PC-3 (cell line): ENCODE data around the gene POU4F3. TPM values are rescaled to one million over a fixed set of nuclear protein-coding genes. Genes with fewer than 3 reads are reported as not detected.

Experiments
- ATAC-seq: fragments of 200-7000 bp; cut with Tn5 transposase; 2 replicates; pipeline ENCODE4 v1.9.1; 2020; ENCODE audit warnings: mild to moderate bottlenecking, moderate library complexity
- BruUV-seq: library from RNA; stranded (reverse); fragments of 400-500 nt; replicated peaks from 2 replicates; lab custom pipeline; 2021; lab: Mats Ljungman, UMichigan
- CTCF ChIA-PET: fragments of 300-600 bp; sonication (Branson Sonifier 250); formaldehyde crosslinking; loops from one replicate; lab custom pipeline; 2022; ENCODE audit warnings: antibody characterized with exemption; lab: Charles Lee
- POLR2A ChIA-PET: fragments of 300-600 bp; sonication (Branson Sonifier 250); formaldehyde crosslinking; loops from one replicate; lab custom pipeline; 2022; ENCODE audit warnings: antibody characterized with exemption; ENCODE audit not compliant: unreplicated experiment; lab: Charles Lee
- DNase-seq: peaks from one replicate; pipeline ENCODE4 v3.0.0-alpha.2; 2015
- H2AFZ ChIP-seq: fragments of 300-600 bp; sonication (generic); 2 replicates; pipeline ENCODE4 v1.6.0; 2016; ENCODE audit warnings: antibody characterized with exemption, low read length
- H3F3A ChIP-seq: fragments of 300-600 bp; sonication (generic); one replicate; pipeline ENCODE4 v1.6.0; 2017; ENCODE audit warnings: antibody characterized with exemption, low read length, control low read depth, mild to moderate bottlenecking; ENCODE audit not compliant: unreplicated experiment
- H3K27ac ChIP-seq: fragments of 300-600 bp; sonication (generic); 2 replicates; pipeline ENCODE4 v1.5.1; 2016; ENCODE audit warnings: mild to moderate bottlenecking, low read length
- H3K27me3 ChIP-seq: fragments of 300-600 bp; sonication (generic); 2 replicates; pipeline ENCODE4 v1.6.1; 2016; ENCODE audit warnings: low read length, mixed read lengths
- H3K36me3 ChIP-seq: fragments of 300-600 bp; sonication (generic); 2 replicates; pipeline ENCODE4 v1.6.1; 2016; ENCODE audit warnings: low read depth, mixed run types, low read length, mixed read lengths
- H3K4me1 ChIP-seq: fragments of 300-600 bp; sonication (generic); 2 replicates; pipeline ENCODE4 v1.5.1; 2016; ENCODE audit warnings: low read length; ENCODE audit not compliant: insufficient read depth
- H3K4me2 ChIP-seq: fragments of 300-600 bp; sonication (generic); 2 replicates; pipeline ENCODE4 v1.6.0; 2016; ENCODE audit warnings: low read length
- H3K4me3 ChIP-seq: fragments of 300-600 bp; sonication (generic); 2 replicates; pipeline ENCODE4 v1.5.1; 2016; ENCODE audit warnings: mild to moderate bottlenecking, low read length, mixed read lengths
- H3K79me2 ChIP-seq: fragments of 300-600 bp; sonication (generic); 2 replicates; pipeline ENCODE4 v1.6.1; 2017; ENCODE audit warnings: low read length, mixed read lengths
- H3K9ac ChIP-seq: fragments of 300-600 bp; sonication (generic); 2 replicates; pipeline ENCODE4 v1.6.0; 2016; ENCODE audit warnings: mild to moderate bottlenecking, low read length
- H3K9me2 ChIP-seq: fragments of 300-600 bp; sonication (generic); replicated peaks from 2 replicates; pipeline ENCODE4 v1.6.1; 2016; ENCODE audit warnings: mixed run types, low read length, mixed read lengths
- H3K9me3 ChIP-seq: fragments of 300-600 bp; sonication (generic); 2 replicates; pipeline ENCODE4 v1.6.1; 2016; ENCODE audit warnings: low read length, mixed read lengths
- H4K20me1 ChIP-seq: fragments of 300-600 bp; sonication (generic); 2 replicates; pipeline ENCODE4 v1.6.1; 2016; ENCODE audit warnings: low read length, mixed read lengths
- CTCF ChIP-seq: fragments of 300-600 bp; sonication (generic); conservative IDR thresholded peaks from 2 replicates; pipeline ENCODE4 v1.5.1; 2017; ENCODE audit warnings: antibody characterized with exemption, low read depth, mild to moderate bottlenecking, low read length
- EZH2 ChIP-seq: fragments of 300-600 bp; sonication (generic); IDR thresholded peaks from one replicate; pipeline ENCODE4 v1.6.1; 2017; ENCODE audit warnings: antibody characterized with exemption, mild to moderate bottlenecking, low read length; ENCODE audit not compliant: unreplicated experiment
- EZH2phosphoT487 ChIP-seq: fragments of 300-600 bp; sonication (generic); IDR thresholded peaks from 2 replicates; pipeline ENCODE4 v1.6.1; 2018; ENCODE audit warnings: mild to moderate bottlenecking, antibody characterized with exemption, low read length, borderline replicate concordance
- intact Hi-C: fragments of 100-400 bp; cut with micrococcal nuclease; formaldehyde crosslinking; loops from 2 replicates; pipeline ENCODE4 v1.9.0; 2023
- total RNA-seq: library from RNA; depleted of rRNA; stranded (reverse); fragments of >200 nt; gene quantifications from 2 replicates; pipeline ENCODE4 v1.2.3, GENCODE V29; 2014

Gene POU4F3
- total RNA-seq, 1 experiment from 2014 or later, result not detected

- Histone ChIP-seq H3K36me3 (no peaks in the 10 kb centered on the region), H4K20me1 (no peaks in the 10 kb centered on the region), H2AFZ (no peak overlapping the region), H3K4me2 (no peak overlapping the region), H3F3A (no peaks in the 10 kb centered on the region), H3K27ac (no peak overlapping the region), H3K9me2 (no peaks in the 10 kb centered on the region), H3K4me3 (no peak overlapping the region), H3K9me3 (no peaks in the 10 kb centered on the region), H3K4me1 (0 out of 2 replicates have a peak, but pooled peaks cover 2% of the 10 kb centered on the region), H3K27me3 (peaks cover 6% of the 10 kb centered on the region), H3K79me2 (no peaks in the 10 kb centered on the region), H3K9ac (no peak overlapping the region)
- ChIA-PET CTCF (no interaction called here), POLR2A (no interaction called here)
- no peak for TF ChIP-seq EZH2
- no peak for TF ChIP-seq CTCF
- TF ChIP-seq EZH2phosphoT487, result no peak
- intact Hi-C loops, result no loop called here
- no peak for DNase-seq
- peak; percentile 35; the same call in 1 of the 2 replicates for ATAC-seq
- BruUV-seq, result no TSS peak
These were observed 24.7 kb downstream of the POU4F3 start for GRCh38 chr5:146363161-146363874.

- CTCF ChIA-PET, result no interaction called here
- no peak overlapping the region for H3K9ac ChIP-seq
- BruUV-seq, result no TSS peak
These were observed 27.0 kb downstream of the POU4F3 start for GRCh38 chr5:146365618-146366017.

More at GRCh38 chr5:146365618-146366017, 27.0 kb downstream of the POU4F3 start:
- no peak overlapping the region for H2AFZ ChIP-seq
- no peaks in the 10 kb centered on the region for H3K36me3 ChIP-seq
- TF ChIP-seq EZH2phosphoT487 (no peak), EZH2 (no peak), CTCF (no peak)
- no peak overlapping the region for H3K4me2 ChIP-seq
- H3K27ac ChIP-seq, result no peak overlapping the region
- H4K20me1 ChIP-seq, result no peaks in the 10 kb centered on the region
- H3K27me3 ChIP-seq, result peaks cover 6% of the 10 kb centered on the region; the same call in 1 of the 2 replicates
- no peaks in the 10 kb centered on the region for H3K79me2 ChIP-seq
- H3F3A ChIP-seq, result no peaks in the 10 kb centered on the region
- ATAC-seq, result no peak
- H3K9me2 ChIP-seq, result no peaks in the 10 kb centered on the region
- POLR2A ChIA-PET, result no interaction called here
- DNase-seq, result no peak
- H3K4me3 ChIP-seq, result no peak overlapping the region
- no peaks in the 10 kb centered on the region for H3K9me3 ChIP-seq
- H3K4me1 ChIP-seq, result 0 out of 2 replicates have a peak, but pooled peaks cover 5% of the 10 kb centered on the region
- intact Hi-C loops, result no loop called here
